GM06990 (cell line): ENCODE results near the gene SYTL1.

Experiments used
- DNase-seq: peaks from one replicate; pipeline ENCODE4 v3.0.0-alpha.2; 2011; ENCODE audit not compliant: insufficient read length; ENCODE audit errors: extremely low read depth
- H3K27me3 ChIP-seq: replicated peaks from 2 replicates; pipeline ENCODE4 v1.6.0; 2011; ENCODE audit warnings: low read length; ENCODE audit not compliant: control insufficient read depth, insufficient read depth
- H3K36me3 ChIP-seq: 2 replicates; pipeline ENCODE4 v1.5.1; 2011; ENCODE audit warnings: low read length; ENCODE audit not compliant: control insufficient read depth, insufficient read depth
- H3K4me3 ChIP-seq: replicated peaks from 2 replicates; pipeline ENCODE4 v1.5.1; 2011; ENCODE audit warnings: low read depth, mild to moderate bottlenecking, control low read depth, low read length
- CTCF ChIP-seq: IDR thresholded peaks from 2 replicates; pipeline ENCODE4 v1.5.1; 2011; ENCODE audit warnings: low read length, control low read depth, mild to moderate bottlenecking, inconsistent platforms; ENCODE audit not compliant: insufficient read depth, poor library complexity, severe bottlenecking

The SYTL1 gene

GRCh38 chr1:27364696-27365371 lies 23.0 kb downstream of the SYTL1 start:
- TF ChIP-seq CTCF = no peak
- Histone ChIP-seq H3K27me3 (no peaks in the 10 kb centered on the region), H3K4me3 (no peak overlapping the region), H3K36me3 (no peaks in the 10 kb centered on the region)
- no peak for DNase-seq

- H3K4me3 ChIP-seq = peak overlapping the region; percentile 63
Measured at GRCh38 chr1:27365372-27366112, 23.7 kb downstream of the SYTL1 start.

GRCh38 chr1:27366113-27366410 lies 24.2 kb downstream of the SYTL1 start:
- H3K4me3 ChIP-seq = peak overlapping the region; percentile 63
- no peaks in the 10 kb centered on the region for H3K36me3 ChIP-seq
- TF ChIP-seq CTCF = no peak
- H3K27me3 ChIP-seq = no peaks in the 10 kb centered on the region
- peak; percentile 69 for DNase-seq

More at GRCh38 chr1:27365372-27366112, 23.7 kb downstream of the SYTL1 start:
- peak; percentile 86 for DNase-seq
- no peaks in the 10 kb centered on the region for H3K36me3 ChIP-seq
- no peaks in the 10 kb centered on the region for H3K27me3 ChIP-seq
- no peak for TF ChIP-seq CTCF

GRCh38 chr1:27366411-27367159 lies 24.8 kb downstream of the SYTL1 start, which contains the start of gene MAP3K6:
MAP3K6 (minus strand) TSS chr1:27366961; CDS start chr1:27366597, 364 bp downstream.
- no peaks in the 10 kb centered on the region for H3K27me3 ChIP-seq
- H3K4me3 ChIP-seq = peak within 1 kb of the TSS; percentile 63
- DNase-seq = no peak
- peak; percentile 13 for TF ChIP-seq CTCF
- H3K36me3 ChIP-seq = no peaks in the 10 kb centered on the region

- Histone ChIP-seq H3K36me3 (no peaks in the 10 kb centered on the region), H3K27me3 (no peaks in the 10 kb centered on the region), H3K4me3 (no peak overlapping the region)
- DNase-seq = no peak
- no peak for TF ChIP-seq CTCF
Measured at GRCh38 chr1:27367160-27367650, 25.4 kb downstream of the SYTL1 start.
